Lower leg skin (tissue), 4 donors: ENCODE data around the gene FNDC3B. TPM values are rescaled to one million over a fixed set of nuclear protein-coding genes. Genes with fewer than 3 reads are reported as not detected.

Experiments
- DNase-seq, 2 donors: peaks; one replicate each; pipeline ENCODE4 v3.0.0-alpha.2; 2019; ENCODE audit warnings: low spot score in 2 of 2
- H3K4me3 ChIP-seq: fragments of 200-600 bp; sonication (generic); 2 replicates; pipeline ENCODE4 v1.5.1; 2017; ENCODE audit warnings: mild to moderate bottlenecking, low read depth; ENCODE audit not compliant: poor library complexity, severe bottlenecking
- POLR2A ChIP-seq, 2 donors: fragments of 450-650 bp; IDR thresholded peaks; one replicate each; pipeline ENCODE4 v1.6.1; 2016 to 2017; ENCODE audit warnings: antibody characterized with exemption in 2 of 2, mild to moderate bottlenecking in 1 of 2, moderate library complexity in 1 of 2
- WGBS, 2 donors: methylation state at CpG; one replicate each; pipeline ENCODE4 v1.1.5; 2018; 5-methylcytosine and 5-hydroxymethylcytosine counted together
- intact Hi-C: fragments of 100-400 bp; cut with DNase I; formaldehyde crosslinking; loops from one replicate; pipeline ENCODE4 v1.15.0; 2023; ENCODE audit warnings: low total_unique reads
- total RNA-seq, 4 donors: library from RNA; depleted of rRNA; stranded (reverse); fragments of >200 nt; gene quantifications; one replicate each; pipeline ENCODE4 v1.1.0, GENCODE V29; 2016
- TF ChIP-seq, protein P1 (sequence below), 3 donors: fragments of 450-650 bp; IDR thresholded peaks; one replicate each; pipeline ENCODE4 v1.5.1; 2016; ENCODE audit warnings: antibody characterized with exemption in 3 of 3, mild to moderate bottlenecking in 3 of 3, moderate library complexity in 2 of 3

The FNDC3B gene
- total RNA-seq, 4 donors from 2014 or later = 22.9 to 39.3 (median 23.2) TPM

- 93 to 96% methylated on average over 5 of the region's 5 CpGs for WGBS, 2 donors
- no peak for TF ChIP-seq POLR2A (IDR thresholded peaks at IDR 0.05)
- intact Hi-C loops = no loop called here
- H3K4me3 ChIP-seq = no peak overlapping the region
- DNase-seq = no peak
Observed at GRCh38 chr3:172390792-172391191, 351.4 kb downstream of the FNDC3B start.

DNA sequence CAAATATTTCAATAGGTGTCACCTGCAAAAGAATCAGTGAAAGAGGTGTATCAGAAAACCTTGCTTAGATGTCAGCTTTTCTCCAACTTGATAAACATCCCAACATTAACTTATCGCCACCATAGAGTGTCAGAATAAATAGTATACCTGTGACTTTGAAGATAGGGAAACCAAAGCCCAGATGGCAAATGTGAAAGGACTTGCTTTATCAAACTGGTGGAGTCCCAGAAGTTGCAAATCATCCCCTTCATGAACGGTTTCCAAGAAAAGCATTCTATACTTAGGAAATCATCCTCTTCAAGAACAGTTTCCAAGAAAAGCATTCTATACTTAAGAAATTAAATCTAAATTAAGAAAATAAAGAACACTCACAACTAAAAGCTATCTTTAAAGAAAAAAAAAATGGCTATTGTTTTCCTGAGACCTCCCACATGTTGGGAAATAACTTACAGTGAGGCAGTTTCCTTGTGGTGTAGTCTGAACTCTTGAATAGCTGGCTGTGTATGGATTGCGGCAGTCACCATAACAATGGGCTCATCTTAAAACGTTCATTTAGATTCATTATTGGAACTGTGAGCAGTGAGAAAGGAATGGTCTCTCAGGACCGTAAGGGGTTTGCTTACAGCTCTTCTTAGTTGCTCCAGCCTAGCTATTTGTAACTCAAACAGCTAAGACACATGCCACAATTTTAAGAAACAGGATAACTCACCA, 352.4 kb downstream of the FNDC3B start:
- no peak for DNase-seq
- WGBS, 2 donors = 70 to 79% methylated on average over 5 of the region's 5 CpGs
- intact Hi-C loops = no loop called here
- H3K4me3 ChIP-seq = no peak overlapping the region
- no peak for TF ChIP-seq POLR2A (IDR thresholded peaks at IDR 0.05)
- TF ChIP-seq, protein P1, sequence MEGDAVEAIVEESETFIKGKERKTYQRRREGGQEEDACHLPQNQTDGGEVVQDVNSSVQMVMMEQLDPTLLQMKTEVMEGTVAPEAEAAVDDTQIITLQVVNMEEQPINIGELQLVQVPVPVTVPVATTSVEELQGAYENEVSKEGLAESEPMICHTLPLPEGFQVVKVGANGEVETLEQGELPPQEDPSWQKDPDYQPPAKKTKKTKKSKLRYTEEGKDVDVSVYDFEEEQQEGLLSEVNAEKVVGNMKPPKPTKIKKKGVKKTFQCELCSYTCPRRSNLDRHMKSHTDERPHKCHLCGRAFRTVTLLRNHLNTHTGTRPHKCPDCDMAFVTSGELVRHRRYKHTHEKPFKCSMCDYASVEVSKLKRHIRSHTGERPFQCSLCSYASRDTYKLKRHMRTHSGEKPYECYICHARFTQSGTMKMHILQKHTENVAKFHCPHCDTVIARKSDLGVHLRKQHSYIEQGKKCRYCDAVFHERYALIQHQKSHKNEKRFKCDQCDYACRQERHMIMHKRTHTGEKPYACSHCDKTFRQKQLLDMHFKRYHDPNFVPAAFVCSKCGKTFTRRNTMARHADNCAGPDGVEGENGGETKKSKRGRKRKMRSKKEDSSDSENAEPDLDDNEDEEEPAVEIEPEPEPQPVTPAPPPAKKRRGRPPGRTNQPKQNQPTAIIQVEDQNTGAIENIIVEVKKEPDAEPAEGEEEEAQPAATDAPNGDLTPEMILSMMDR (IDR thresholded peaks at IDR 0.05) = no peak

- intact Hi-C loops = no loop called here
- DNase-seq = no peak
- H3K4me3 ChIP-seq = no peak overlapping the region
- WGBS, 2 donors = 92 to 97% methylated on average over 2 of the region's 2 CpGs
- no peak for TF ChIP-seq POLR2A (IDR thresholded peaks at IDR 0.05)
- TF ChIP-seq, protein P1 (IDR thresholded peaks at IDR 0.05) = no peak
Observed at GRCh38 chr3:172394692-172395091, 355.3 kb downstream of the FNDC3B start.

- intact Hi-C loops = no loop called here
- no peak for DNase-seq
- WGBS, 2 donors = 88 to 89% methylated on average over 7 of the region's 7 CpGs
- H3K4me3 ChIP-seq = no peak overlapping the region
- no peak for TF ChIP-seq POLR2A (IDR thresholded peaks at IDR 0.05)
- TF ChIP-seq, protein P1 (IDR thresholded peaks at IDR 0.05) = no peak
Observed at GRCh38 chr3:172396400-172396799, 357.0 kb downstream of the FNDC3B start.

DNA sequence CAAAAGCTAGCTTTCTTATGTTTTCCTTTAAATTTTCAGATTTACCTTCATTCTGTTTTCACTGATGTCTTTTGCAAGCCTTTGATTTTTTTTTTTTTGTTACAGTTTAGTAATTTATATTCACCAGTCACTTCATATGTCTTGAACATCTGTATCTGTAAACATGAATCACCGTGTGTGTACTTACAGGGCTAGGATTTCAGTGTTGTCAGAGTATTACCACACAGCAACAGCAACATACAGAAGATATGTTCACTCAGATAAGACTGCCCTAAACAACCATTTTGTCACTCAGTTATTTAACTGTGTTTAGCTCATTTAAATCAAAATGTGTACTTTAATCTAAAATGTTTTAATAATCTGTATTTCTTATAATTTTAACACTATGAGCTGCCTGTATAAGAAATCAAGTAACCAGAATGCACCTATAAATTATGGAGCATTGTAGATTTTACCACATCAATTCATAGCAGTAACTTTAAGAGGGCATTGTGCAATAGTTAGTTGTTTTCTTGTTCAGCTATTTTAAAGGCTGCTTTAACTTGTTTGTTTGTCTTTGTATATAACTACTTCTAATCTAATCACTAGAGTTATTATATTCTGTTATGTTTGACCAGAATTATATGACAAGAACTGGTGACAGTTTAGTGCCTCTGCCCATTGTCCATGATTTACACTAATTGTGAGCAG, 358.5 kb downstream of the FNDC3B start:
- H3K4me3 ChIP-seq = no peak overlapping the region
- intact Hi-C loops = no loop called here
- DNase-seq = no peak
- 39 to 56% methylated on average over 1 of the region's 1 CpG for WGBS, 2 donors
- no peak for TF ChIP-seq POLR2A (IDR thresholded peaks at IDR 0.05)
- TF ChIP-seq, protein P1 (IDR thresholded peaks at IDR 0.05) = no peak

GRCh38 chr3:172398484-172398883, 359.1 kb downstream of the FNDC3B start:
- no peak for DNase-seq
- intact Hi-C loops = no loop called here
- 95% methylated on average over 4 of the region's 4 CpGs for WGBS, 2 donors
- no peak overlapping the region for H3K4me3 ChIP-seq
- TF ChIP-seq, protein P1 (IDR thresholded peaks at IDR 0.05) = no peak
- no peak for TF ChIP-seq POLR2A (IDR thresholded peaks at IDR 0.05)
